Stimulated activated CD4-positive, alpha-beta T cell treated with anti-CD3 and anti-CD28 coated beads, Interleukin-4, amount 100 ng/mL, for 1 hour (primary cell): ENCODE data around the gene TRAF1.

Source experiments
- DNase-seq: peaks from one replicate; pipeline ENCODE4 v3.0.0-alpha.2; 2020

The TRAF1 gene

DNA sequence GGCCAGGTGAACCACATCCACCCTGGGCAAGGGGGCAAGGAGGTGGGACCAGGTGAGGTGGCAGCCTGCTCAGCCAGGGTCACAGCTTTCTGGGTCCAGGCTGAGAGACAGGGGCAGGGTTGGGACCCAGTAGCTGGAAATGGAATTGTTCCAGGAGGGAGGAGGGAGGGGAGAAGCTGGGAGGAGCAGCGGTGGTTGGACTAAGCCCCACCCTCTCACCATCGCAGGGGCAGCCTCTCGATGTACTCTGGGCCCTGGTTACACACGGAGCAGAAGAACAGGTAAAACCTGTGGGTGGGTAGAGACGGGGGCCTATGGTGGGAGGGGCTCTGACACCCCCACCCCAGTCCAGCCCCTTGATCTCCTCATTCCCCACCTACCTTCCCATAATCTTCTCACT, 60.8 kb downstream of the TRAF1 start:
- DNase-seq, result no peak

DNA sequence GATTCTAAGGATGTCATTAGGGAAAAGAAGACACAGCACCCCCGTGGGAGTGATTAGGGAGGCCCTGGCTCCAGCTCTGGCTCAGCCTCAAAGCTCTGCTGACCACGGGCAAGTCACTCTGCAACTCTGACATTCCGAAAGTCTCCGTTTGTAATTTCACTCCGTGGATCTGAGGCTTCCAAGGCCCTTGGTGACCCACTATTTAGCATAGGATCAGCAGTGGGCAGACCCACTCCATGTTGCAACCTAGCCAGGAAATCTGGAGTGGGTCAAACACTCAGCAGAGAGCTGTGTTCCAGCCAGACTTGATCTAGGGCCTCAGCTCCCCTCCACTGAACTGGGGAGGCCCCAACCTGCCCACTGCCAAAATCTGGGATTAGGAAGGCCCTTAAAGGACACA, 61.4 kb downstream of the TRAF1 start:
- no peak for DNase-seq

DNA sequence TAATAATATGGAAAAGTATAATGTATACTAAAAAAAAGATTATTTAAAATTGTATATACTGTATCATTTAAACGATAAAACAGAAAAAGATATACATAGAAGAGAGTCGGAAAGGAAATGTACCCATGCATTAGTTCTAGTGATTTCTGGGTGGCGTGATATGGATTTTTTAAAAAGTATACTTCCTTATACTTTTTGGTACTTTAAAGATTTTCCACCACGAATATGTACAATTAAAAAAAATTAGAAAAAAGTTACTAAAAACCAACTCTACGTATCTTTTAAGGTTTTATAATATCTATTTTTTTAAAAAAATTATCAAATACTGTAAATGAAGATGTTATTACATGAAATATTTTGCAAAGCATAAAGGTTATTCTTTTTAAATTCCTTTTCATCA, 61.9 kb downstream of the TRAF1 start:
- no peak for DNase-seq

DNA sequence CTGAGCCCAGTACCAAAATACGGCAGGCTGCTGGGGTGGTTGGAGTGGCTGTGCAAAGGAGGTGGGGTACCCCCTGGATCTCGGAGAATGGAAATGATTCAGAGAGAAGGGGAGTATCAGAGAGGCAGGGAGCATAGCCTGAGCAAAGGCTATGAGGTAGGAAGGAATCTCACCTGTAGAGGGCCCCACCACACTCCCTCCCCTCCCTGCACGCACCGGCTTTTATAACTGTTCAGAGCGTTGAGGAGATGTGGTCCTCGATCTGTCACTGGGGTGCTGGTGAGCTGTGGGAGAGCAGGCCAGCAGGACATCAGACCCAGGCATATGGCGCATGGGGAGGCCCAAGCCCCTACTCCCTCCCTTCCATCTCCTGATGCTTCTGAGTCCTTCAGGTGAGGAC, 62.8 kb downstream of the TRAF1 start:
- no peak for DNase-seq

DNA sequence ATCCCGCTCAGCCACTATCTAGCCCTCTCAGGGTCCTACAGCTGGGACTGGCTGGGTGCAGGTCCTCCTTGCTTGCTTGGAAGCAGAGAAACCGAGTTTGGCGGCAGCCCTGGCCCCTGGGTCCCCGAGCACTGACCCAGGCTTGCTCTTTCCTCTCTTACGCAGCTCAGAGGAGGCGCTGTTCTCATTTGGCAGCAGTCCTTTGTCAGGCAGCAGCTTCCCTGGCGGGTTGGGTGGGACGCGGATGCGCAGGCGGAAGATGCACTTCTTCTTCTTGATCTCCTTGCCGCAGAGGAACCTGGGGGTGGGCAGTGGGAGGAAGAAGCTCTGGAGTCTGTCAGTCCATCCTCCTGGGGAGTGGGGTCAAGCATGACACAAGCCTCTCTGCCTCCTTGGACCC, 64.1 kb downstream of the TRAF1 start:
- DNase-seq, result no peak

DNA sequence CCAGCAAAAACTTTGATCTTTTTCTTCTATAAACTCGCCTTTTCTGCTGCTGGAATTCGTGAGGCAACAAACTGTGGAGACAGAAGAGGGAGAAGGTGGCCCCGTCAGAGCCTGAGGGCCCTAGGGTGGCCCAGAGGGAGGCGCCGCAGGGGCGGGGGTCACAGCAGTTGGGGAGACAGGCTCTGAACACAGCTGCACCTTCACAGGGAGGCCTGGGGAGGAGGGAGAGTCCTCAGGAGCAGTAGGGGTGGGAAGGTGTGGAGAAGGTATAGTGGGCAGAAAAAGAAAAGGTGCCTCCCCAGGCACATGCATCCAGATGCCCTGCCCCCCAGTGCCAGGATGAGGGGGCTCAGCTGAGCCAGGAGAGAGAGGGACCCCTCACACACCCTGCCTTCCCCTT, 64.7 kb downstream of the TRAF1 start:
- DNase-seq, result no peak

DNA sequence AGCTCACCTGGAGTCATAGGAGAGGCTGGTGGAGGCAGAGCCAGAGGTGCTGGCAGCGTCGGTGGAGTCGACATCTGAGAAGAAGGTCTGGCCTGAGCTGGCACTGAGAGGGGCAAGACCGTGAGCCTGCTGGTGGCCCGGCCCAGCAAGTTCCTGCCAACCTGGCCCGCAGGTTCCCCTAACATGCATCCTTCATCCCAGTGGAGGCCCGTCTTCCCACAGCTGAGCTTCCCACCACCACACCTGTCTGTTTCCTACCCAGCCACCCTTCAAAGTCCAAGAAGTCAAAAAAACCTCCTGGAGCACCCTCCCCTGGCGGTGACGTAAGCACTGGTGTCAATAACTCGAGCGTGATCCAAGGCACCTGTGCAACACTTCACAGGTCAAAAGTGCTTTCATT, 66.5 kb downstream of the TRAF1 start:
- DNase-seq, result no peak

DNA sequence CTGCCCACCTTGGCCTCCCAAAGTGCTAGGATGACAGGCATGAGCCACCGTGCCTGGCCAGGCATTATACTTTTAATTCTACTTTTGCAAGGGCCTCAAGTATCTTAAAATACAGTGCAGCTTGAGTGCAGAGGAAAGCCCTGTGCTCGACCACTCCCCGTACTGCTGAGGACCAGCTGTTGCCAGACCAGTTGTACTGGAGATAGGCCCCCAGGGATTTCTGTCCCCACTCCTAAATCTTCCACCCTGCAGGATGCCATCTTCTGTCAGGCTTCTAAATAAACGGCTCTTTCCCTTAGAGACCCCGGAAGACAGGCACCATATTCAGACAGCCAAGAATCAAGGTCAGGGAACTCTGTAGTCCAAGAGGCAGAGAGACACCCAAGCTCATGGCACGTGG, 67.2 kb downstream of the TRAF1 start:
- no peak for DNase-seq

DNA sequence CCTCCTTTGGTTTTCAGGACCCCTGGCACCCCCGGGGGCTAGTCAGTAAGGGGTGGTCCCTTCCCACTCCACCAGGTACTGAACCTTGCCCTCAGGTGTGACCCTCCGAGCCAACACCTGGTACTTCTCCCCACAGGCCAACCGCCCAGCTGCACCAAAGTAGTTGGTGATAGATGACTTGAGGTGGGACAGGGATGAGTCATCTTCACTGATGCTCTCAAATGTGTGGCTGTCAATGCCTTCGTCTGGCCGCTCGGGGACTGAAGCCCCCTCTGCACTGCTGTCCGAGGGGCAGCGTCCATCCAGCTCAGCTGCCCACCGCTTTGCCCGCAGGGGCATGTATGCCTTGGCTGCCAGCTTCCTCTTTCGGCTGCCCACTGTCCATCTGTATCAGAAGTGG, 68.7 kb downstream of the TRAF1 start:
- DNase-seq, result no peak

DNA sequence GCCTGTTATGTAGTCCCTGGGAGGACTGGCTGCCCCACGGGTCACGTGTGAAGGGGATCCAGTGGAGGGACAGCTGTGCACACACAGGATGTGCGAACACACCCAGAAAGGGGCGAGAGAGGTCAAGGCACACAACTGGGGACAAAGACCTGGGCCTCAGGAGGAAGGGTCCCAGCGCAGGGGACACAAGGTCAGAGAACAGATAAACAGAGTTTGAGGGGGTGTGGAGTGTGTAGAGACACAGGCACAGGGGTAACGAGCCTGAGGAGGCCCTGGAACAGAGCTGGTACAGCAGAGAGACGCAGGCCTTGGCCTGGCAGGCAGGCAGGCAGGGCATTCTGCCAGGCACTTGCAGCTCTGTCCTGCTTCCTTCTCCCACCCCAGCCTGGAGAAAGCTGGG, 69.1 kb downstream of the TRAF1 start:
- DNase-seq, result no peak

DNA sequence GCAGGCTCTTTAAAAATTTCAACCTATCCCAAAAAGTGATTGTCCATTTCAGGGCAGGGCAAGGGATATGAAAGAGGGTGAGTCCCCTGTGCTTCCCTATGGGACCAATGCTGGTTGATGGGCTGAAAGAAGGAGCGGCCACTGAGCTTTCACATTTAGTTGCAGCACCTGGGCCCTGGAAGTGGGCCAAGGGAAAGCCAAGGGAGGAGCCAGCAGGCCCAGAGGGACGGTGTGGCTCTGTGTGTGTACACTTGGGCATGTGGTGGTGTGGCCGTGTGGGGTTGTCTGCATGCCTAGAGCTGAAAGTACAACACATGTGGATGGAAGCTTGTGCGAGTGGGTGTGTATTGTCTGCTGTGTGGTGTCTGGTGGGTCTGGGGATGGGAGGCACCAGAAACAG, 69.9 kb downstream of the TRAF1 start:
- no peak for DNase-seq

DNA sequence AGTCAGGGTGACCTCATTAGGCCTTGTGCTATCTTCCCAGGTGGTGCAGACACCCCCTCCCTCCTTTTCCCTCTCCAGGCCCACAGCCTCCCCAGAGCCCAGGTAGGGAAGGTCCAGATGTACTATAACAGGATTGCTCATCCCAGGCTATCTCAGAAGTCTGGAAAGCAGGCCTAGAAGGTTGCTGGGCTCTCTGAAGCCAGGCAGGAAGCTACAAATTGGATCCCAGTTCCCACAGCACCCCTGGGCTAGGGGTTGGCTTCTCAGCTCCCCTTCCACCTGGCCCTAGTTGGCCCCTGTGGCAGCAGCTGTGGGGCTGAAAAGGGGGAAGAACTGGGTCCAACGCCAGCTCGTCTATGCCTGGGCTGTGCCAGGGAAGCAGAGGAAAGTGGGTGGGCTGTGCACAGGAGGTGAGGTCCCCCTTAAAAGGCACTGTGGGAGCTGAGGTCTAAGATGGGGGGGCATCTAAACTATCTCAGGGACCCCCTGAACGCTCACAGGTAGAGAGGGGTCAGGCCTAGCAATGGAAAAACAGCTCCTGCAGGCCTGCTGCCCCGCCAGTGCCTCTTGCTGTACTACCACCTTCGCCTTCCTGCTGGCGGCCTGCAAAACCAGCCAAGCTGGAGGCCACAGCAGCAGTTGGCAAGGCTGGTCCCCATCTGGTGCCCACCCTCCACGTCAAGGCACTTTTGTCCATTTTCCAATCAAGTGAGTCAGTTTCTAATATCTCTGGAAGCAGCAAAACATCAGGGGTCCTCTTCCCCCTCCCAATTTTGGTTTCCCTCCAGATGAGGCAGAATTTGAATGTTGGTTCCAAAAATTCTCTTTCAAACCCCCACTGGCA, 70.5 kb downstream of the TRAF1 start:
- DNase-seq, result no peak

DNA sequence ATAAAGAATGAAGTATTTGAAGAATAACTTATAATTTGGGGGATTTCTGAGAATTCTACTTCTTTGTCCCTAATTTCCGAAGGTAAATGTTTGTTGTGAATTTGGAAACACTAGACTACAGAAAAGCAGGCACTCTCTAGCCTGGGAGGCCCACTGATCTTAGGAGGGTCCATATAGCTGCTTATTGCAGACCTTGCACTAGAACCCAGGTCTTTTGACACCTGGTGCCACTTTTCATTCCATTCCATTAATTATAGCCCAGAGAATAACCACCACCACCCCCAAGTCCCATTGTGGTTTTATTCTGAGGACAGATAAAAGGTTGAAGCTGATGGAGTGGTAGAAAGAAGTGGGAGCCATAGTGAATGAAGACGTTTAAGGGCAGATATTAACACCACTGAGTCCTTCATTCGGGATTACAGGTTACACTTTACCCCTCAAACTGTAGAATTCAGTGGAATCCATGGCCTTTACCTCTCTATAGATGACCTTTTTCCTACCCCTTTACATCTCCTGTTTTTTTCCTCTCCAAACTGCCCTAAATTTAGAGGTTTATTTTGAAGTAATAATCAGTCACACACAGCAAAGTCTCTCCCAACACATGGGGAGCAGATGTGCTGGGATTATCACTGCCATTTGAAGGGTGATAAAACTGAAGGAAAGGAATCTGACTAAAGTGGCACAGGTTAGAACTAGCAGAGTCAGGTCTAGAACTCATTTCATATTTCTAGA, 71.8 kb downstream of the TRAF1 start:
- DNase-seq, result no peak

DNA sequence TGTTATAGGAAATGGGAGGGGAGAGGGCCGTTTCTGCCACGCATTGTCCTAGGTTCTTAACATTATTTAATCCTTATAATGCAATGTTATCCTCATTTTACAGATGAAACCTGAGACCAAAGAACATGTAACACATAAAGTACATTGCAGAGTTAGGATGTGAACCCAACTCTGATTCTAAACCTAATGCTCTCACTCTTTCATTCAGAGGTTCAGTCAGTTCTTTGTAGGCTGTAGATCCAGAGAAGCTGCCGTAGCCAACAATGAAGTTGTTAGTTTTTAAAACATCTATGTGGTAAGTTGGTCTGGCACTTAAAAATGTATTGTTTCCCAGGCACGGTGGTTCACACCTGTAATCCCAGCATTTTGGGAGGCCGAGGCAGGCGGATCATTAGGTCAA, 73.4 kb downstream of the TRAF1 start:
- DNase-seq, result no peak
